ENCODE results near the gene SDHD.
"Not testable (repeated sequence)": the region's sequence is repeated elsewhere in the genome, so short reads cannot be mapped to it uniquely, and the experiment has no call there.

SDHD gene

GRCh38 chr11:112086422-112087191 is at the start of gene SDHD, which contains the start of gene TIMM8B:
Gene SDHD, plus strand, starts transcription at chr11:112086873. Its CDS starts 35 bp downstream, at chr11:112086908.
Gene TIMM8B, minus strand, starts transcription at chr11:112086756. Its CDS starts 33 bp downstream, at chr11:112086723.
- peak within 1 kb of the TSS; percentile 97 for H3K4me3 ChIP-seq (ENCODE audit: low read depth, low read length)

DNA sequence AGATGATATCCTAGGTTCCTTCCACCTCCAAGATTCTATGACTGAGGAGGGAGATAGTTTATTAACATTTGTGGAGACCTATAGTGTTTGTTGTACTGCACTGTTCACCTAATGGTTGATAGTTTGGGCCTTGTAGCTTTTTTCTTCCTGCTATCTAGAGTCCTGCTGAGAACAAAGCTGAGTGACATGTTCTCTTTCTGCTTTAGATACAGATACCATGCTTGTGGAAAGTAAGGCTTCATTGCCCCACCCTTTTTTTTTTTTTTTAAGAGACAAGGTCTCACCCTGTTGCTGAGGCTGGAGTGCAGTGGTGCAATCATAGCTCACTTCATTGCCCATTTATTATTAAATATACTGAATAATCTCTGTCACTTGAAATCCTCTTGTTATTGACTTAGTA is 49.1 kb upstream of the SDHD start:
- H3K4me3 ChIP-seq (ENCODE audit: low read depth, low read length): no peak overlapping the region

DNA sequence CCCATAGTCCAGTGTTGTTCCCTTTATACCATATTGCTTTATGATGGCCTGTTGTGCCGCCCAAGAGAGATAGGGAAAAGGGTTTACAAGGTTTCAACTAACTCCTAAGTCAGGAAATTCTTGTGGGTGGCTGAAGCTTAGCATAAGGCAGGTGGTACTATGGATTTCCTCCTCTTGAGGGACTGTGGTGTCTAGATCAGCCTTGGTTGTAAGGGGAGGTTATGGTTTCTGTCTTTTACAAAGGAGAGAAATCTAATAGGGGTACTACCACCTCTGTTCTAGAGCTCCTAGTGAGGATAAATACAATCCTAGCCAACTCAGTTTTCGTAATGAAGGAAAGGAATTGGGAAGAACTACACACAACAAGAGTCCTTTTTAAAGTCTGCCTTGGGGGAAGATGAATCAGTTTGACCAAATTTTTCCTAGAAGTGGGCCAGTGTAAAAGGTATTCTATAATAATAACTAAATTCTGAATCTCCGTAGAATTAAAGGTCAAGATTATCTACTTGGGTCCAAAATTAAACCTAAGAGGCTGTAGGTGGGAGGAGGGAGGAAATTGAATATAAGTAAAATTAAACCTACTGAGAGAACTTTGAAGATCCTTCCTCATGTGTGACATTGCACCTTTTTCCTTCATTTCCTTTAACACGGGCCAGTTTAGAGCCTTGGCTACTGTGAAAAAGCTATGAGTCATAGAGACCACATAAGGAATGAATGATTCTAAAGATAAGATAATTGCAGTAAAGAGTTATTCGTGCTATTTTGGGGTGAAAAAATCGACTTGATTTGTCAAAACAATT is 44.3 kb upstream of the SDHD start:
- H3K4me3 ChIP-seq (ENCODE audit: low read depth, low read length): no peak overlapping the region

- no peak overlapping the region for H3K4me3 ChIP-seq (ENCODE audit: low read depth, low read length)
These were observed 43.7 kb upstream of the SDHD start for GRCh38 chr11:112042961-112043304.

DNA sequence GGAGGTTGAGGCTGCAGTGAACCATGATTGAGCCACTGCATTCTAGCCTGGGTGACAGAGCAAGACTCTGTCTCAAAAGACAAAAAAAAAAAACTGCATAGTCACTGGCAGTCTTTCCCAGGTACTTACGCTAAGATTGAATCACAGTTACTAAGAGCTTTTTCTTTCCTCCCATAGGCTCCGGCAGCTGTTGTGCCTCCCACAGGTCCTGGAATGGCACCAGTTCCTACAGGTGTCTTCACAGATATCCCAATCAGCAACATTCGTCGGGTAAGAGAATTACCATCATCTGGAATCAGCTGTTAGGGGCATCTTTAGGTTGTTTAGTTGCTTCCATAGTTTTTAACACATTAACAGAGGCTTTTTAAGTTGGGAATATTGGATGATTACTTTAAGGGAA is 41.7 kb upstream of the SDHD start:
- H3K4me3 ChIP-seq (ENCODE audit: low read depth, low read length): no peak overlapping the region

DNA sequence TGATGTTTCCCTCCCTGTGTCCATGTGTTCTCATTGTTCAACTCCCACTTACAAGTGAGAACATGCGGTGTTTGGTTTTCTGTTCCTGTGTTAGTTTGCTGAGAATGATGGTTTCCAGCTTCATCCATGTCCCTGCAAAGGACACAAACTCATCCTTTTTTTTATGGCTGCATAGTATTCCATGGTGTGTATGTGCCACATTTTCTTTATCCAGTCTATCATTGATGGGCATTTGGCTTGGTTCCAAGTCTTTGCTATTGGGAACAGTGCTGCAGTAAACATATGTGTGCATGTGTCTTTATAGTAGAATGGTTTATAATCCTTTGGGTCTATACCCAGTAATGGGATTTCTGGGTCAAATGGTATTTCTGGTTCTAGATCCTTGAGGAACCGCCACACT is 40.0 kb upstream of the SDHD start:
- H3K4me3 ChIP-seq (ENCODE audit: low read depth, low read length): not testable (repeated sequence)

DNA sequence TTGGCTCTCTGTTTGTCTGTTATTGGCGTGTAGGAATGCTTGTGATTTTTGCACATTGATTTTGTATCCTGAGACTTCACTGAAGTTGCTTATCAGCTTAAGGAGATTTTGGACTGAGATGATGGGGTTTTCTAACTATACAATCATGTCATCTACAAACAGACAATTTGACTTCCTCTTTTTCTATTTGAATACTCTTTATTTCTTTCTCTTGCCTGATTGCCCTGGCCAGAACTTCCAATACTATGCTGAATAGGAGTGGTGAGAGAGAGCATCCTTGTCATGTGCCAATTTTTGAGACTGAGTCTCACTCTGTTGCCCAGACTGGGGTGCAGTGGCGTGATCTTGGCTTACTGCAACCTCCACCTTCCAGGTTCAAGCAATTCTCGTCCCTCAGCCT is 38.4 kb upstream of the SDHD start:
- H3K4me3 ChIP-seq (ENCODE audit: low read depth, low read length): not testable (repeated sequence)

- no peak overlapping the region for H3K4me3 ChIP-seq (ENCODE audit: low read depth, low read length)
These were observed 36.9 kb upstream of the SDHD start for GRCh38 chr11:112049777-112050176.

GRCh38 chr11:112050721-112051120 is 36.0 kb upstream of the SDHD start:
- H3K4me3 ChIP-seq (ENCODE audit: low read depth, low read length): no peak overlapping the region

DNA sequence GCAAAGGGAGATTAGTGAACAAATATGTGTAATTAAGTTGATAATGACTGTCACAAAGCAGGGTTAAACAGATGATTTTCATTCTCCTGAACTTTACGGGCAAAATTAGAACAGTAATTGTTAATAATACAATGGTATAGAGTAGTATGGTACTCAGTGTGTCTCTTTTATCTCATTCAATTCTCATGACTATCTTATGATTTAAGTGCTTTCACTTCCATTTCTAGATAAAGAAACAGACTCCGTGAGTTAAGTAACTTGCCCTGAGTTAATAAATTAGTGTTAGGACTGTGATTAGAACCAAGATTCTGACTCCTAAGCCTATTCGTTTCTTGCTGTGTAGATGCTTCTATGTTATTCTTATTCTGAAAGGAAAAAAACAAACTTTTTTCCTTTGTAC is 34.9 kb upstream of the SDHD start:
- no peak overlapping the region for H3K4me3 ChIP-seq (ENCODE audit: low read depth, low read length)

DNA sequence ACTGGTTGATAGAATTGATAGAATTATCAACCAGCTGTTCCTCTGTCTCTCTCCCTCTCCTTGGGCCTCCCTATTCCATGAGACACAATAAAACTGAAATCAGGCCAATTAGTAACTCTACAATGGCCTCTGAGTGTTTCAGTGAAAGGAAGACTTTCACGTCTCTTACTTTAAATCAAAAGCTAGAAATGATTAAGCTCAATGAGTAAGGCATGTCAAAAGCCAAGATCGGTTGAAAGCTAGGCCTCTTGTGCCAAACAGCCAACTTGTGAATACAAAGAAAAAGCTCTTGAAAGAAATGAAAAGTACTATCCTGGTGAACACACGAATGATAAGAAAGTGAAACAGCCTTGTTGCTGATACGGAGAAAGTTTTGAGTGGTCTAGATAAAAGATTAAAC is 29.5 kb upstream of the SDHD start:
- H3K4me3 ChIP-seq (ENCODE audit: low read depth, low read length): no peak overlapping the region

DNA sequence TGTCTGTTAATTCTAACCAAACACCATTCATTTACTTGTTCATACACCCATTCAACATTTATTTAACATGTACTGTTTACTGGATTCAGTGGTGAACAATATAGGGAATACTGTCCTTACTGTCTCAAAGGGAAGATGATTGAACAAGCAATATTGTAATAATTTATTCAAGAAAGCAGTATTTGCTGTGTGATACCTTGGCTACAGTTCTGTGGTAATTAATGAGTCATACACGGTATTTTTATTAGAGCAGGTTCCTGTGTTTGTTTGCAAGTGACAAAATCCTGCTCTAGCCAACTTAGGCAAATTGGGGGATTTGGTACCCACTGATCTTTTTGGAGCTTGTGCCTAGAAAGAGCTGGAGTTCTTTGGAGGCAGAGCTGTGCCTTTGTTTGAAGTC is 28.6 kb upstream of the SDHD start:
- H3K4me3 ChIP-seq (ENCODE audit: low read depth, low read length): no peak overlapping the region

DNA sequence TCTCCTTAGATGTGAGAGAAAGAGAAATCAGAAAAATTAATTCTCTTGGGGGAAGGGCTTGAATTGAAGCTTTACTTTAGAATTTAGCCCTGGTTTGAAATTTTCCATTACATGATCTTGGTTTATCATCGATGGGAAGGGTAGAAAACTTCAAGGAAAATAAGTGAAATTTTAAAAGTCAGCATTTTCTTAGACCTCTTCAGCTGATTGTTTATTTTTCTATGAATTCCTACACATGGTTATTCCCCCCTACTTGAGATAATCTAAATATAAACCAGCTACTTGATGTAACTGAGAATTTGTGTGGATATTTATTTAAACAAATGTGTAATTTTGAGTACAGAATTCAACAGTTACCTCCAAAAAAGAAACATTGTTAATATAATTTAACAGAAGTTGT is 23.8 kb upstream of the SDHD start:
- H3K4me3 ChIP-seq (ENCODE audit: low read depth, low read length): no peak overlapping the region

GRCh38 chr11:112073941-112074811 is 12.5 kb upstream of the SDHD start, which contains the start of the genes NKAPD1 and PIH1D2:
Gene NKAPD1, plus strand, starts transcription at chr11:112074299. Its CDS starts 1,276 bp downstream, at chr11:112075575.
Gene PIH1D2, minus strand, starts transcription at chr11:112074017. Its CDS starts 843 bp downstream, at chr11:112073174.
- peak within 1 kb of the TSS; percentile 98 for H3K4me3 ChIP-seq (ENCODE audit: low read depth, low read length)

- no peak overlapping the region for H3K4me3 ChIP-seq (ENCODE audit: low read depth, low read length)
These were observed 3.9 kb upstream of the SDHD start for GRCh38 chr11:112082729-112083128.

DNA sequence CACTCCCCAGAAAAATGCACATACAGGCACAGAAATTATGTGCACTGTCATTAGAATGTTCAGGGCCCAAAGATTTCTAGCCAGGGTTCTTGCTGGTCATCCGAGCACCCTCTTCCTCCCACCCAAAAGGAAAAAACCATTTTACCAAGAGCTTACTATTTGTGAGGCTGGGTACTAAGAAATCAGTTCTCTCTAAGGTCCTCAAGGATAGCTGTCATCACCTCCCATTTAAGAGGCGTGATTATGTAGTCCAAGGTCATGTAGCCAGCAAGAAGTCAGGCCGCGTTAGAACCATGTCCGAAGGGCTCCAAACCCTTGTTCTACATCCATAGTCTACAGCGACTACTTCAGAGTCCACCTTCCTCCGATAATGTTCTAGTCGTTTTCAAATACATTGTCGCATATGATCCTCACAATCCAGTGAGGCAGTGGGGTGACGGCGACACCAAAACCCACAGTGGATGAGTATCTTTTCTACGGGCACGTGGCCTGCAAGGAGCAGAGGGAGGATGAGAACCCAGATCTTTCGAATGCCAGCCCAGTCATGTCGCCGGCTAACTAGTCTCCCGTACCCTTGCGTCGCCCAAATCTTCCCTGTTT is 751 bp upstream of the SDHD start:
- peak overlapping the region; percentile 97 for H3K4me3 ChIP-seq (ENCODE audit: low read depth, low read length)

- peak overlapping the region; percentile 97 for H3K4me3 ChIP-seq (ENCODE audit: low read depth, low read length)
These were observed 539 bp downstream of the SDHD start for GRCh38 chr11:112087212-112087611.

GRCh38 chr11:112095302-112095701 is 8.6 kb downstream of the SDHD start:
- H3K4me3 ChIP-seq (ENCODE audit: low read depth, low read length): not testable (repeated sequence)

GRCh38 chr11:112096194-112096593 is 9.5 kb downstream of the SDHD start:
- no peak overlapping the region for H3K4me3 ChIP-seq (ENCODE audit: low read depth, low read length)

DNA sequence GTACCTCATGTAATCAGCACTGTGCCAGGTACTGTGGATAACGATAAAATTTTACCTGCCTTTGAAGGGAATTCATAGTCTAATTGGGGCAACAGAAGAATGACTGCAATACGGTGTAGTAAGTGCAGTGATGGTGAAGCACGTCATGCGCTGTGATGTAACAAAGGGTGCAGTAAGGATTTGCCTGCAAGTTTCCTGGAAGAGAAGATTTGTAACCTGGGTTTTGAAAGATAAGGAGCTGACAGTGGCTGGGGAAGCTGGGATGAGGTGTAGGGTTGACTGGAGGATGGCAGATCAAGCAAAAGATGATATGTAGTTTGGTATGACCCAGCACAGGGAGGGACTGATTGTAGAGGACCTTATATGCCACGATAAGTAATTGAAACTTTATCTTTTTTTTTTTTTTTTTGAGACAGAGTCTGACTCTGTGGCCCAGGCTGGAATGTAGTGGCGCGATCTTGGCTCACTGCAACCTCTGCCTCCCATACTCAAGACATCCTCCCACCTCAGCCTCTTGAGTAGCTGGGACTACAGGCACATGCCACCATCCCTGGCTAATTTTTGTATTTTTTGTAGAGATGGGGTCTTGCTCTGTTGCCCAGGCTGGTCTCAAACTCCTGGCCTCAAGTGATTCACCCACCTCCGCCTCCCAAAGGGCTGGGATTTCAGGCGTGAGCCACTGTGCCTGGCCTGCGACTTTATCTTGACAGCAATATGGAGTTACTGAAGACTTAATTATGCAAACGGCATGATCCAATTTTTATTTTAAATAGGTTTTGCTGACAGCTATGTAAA is 11.3 kb downstream of the SDHD start:
- H3K4me3 ChIP-seq (ENCODE audit: low read depth, low read length): no peak overlapping the region

Data from iPS-11a (cell line).